ENCODE results near the gene OSTF1.

Gene OSTF1

GRCh38 chr9:75087824-75088645, at the start of gene OSTF1, which contains the start of gene NMRK1:
TSS of gene OSTF1 (plus strand) at chr9:75088514. CDS start at chr9:75088693, 179 bp downstream.
TSS of gene NMRK1 (minus strand) at chr9:75088155. CDS start at chr9:75083115, 5,040 bp downstream.
- CTCF ChIA-PET: interaction anchor here (0.9 to 4.8 kb wide), 10 partner anchors 10 to 318 kb away, joined by 3 to 49 read pairs (median 3); partner anchors contain the start of gene C9orf40

GRCh38 chr9:75039009-75039408, 49.3 kb upstream of the OSTF1 start:
- CTCF ChIA-PET: interaction anchor here (0.6 to 3.9 kb wide), 8 partner anchors 9 to 268 kb away, joined by 3 to 22 read pairs (median 3); partner anchors contain the start of genes CARNMT1, NMRK1 and OSTF1
- no peak overlapping the region for H3K4me3 ChIP-seq (ENCODE audit: low read depth, low read length)
- POLR2A ChIA-PET: interaction anchor here (1.2 to 1.9 kb wide), 2 partner anchors 11 to 26 kb away, joined by 3 to 12 read pairs; partner anchors contain the start of gene CARNMT1
- peak; percentile 79 for DNase-seq (ENCODE audit: low read depth, low spot score)
- TF ChIP-seq CTCF (IDR thresholded peaks at IDR 0.05; ENCODE audit: insufficient read depth, low read length, missing control alignments): no peak

More at GRCh38 chr9:75087824-75088645, at the start of gene OSTF1, which contains the start of gene NMRK1:
- POLR2A ChIA-PET: interaction anchor here (0.6 to 1.1 kb wide), 4 partner anchors 59 to 135 kb away, joined by 3 to 5 read pairs (median 4); partner anchors contain the start of gene C9orf40
- peak within 1 kb of the TSS; percentile 94 for H3K4me3 ChIP-seq (ENCODE audit: low read depth, low read length)
- DNase-seq (ENCODE audit: low read depth, low spot score): peak; percentile 63
- TF ChIP-seq CTCF (IDR thresholded peaks at IDR 0.05; ENCODE audit: insufficient read depth, low read length, missing control alignments): no peak

- no peak for DNase-seq (ENCODE audit: low read depth, low spot score)
- ChIA-PET POLR2A (interaction anchor here (1.2 to 1.9 kb wide), 2 partner anchors 11 to 25 kb away, joined by 3 to 12 read pairs; partner anchors contain the start of gene CARNMT1), CTCF (interaction anchor here (0.8 to 3.9 kb wide), 10 partner anchors 10 to 268 kb away, joined by 3 to 22 read pairs (median 3); partner anchors contain the start of genes CARNMT1, NMRK1 and OSTF1)
- no peak overlapping the region for H3K4me3 ChIP-seq (ENCODE audit: low read depth, low read length)
- TF ChIP-seq CTCF (IDR thresholded peaks at IDR 0.05; ENCODE audit: insufficient read depth, low read length, missing control alignments): no peak
Observed at GRCh38 chr9:75039801-75040200, 48.5 kb upstream of the OSTF1 start.

- no peak for TF ChIP-seq CTCF (IDR thresholded peaks at IDR 0.05; ENCODE audit: insufficient read depth, low read length, missing control alignments)
- no peak for DNase-seq (ENCODE audit: low read depth, low spot score)
- H3K4me3 ChIP-seq (ENCODE audit: low read depth, low read length): no peak overlapping the region
- CTCF ChIA-PET: interaction anchor here (1.1 to 1.5 kb wide), 4 partner anchors 10 to 34 kb away, joined by 3 read pairs; partner anchors contain the start of gene CARNMT1
- POLR2A ChIA-PET: no interaction called here
Observed at GRCh38 chr9:75041041-75041440, 47.3 kb upstream of the OSTF1 start.

GRCh38 chr9:75046725-75047345, 41.5 kb upstream of the OSTF1 start:
- CTCF ChIA-PET: interaction anchor here (1.1 to 1.3 kb wide), 5 partner anchors 17 to 270 kb away, joined by 3 to 5 read pairs (median 4); partner anchors contain the start of gene CARNMT1
- TF ChIP-seq CTCF (IDR thresholded peaks at IDR 0.05; ENCODE audit: insufficient read depth, low read length, missing control alignments): no peak
- POLR2A ChIA-PET: interaction anchor here (0.6 kb wide), 1 partner anchor 8 kb away, joined by 3 read pairs; no protein-coding TSS in a partner anchor
- no peak for DNase-seq (ENCODE audit: low read depth, low spot score)
- no peak overlapping the region for H3K4me3 ChIP-seq (ENCODE audit: low read depth, low read length)
